GM19395 (cell line): ENCODE measurements around the gene FCER1A.
"Not testable (repeated sequence)": the region's sequence is repeated elsewhere in the genome, so short reads cannot be mapped to it uniquely, and the experiment has no call there.

Source experiments
- ATAC-seq: cut with Tn5 transposase; IDR thresholded peaks from one replicate; pipeline ENCODE4 v1.9.1; 2021; ENCODE audit warnings: mild to moderate bottlenecking, moderate library complexity; ENCODE audit not compliant: unreplicated experiment

FCER1A gene

DNA sequence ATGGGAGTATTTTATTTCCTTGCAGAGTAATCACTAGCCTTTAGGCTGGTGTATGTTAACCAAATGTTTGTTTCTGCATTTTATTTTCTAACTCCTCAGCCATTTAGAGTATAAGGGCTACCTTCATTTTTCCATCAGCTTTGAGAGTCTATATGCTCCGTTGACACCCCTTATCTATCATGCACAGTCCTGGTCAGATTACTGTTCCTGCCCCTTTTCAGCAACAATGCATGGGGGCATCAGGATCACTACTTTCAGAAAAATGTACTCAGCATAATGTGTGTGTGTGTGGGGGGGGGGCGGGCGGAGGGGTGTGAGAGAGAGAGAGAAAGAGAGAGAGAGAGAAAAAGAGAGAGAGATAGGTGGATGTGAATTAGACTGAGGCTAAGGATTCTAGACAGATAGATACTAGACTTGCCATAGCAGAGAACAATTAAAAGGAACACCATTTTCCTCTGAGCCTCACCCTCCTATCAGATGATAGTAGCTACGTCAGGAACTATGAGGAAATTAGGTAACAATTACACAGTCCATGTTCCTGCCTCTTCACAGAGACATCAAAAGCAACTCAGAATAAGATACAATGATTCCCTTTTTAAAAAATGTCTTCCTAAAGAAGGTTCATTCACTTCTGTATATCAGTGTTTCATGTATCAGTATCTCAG, 40.8 kb downstream of the FCER1A start:
- no peak for ATAC-seq

GRCh38 chr1:159349374-159349773, 47.2 kb downstream of the FCER1A start:
- ATAC-seq: not testable (repeated sequence)

- ATAC-seq: no peak
Observed at GRCh38 chr1:159352436-159352835, 50.3 kb downstream of the FCER1A start.
